GM04504 (cell line): ENCODE measurements around the gene PSD4.
"Not testable (repeated sequence)": the region's sequence is repeated elsewhere in the genome, so short reads cannot be mapped to it uniquely, and the experiment has no call there.

Experiments
- DNase-seq: peaks from one replicate; pipeline ENCODE4 v3.0.0-alpha.2; 2012; ENCODE audit warnings: low read depth

Gene PSD4

DNA sequence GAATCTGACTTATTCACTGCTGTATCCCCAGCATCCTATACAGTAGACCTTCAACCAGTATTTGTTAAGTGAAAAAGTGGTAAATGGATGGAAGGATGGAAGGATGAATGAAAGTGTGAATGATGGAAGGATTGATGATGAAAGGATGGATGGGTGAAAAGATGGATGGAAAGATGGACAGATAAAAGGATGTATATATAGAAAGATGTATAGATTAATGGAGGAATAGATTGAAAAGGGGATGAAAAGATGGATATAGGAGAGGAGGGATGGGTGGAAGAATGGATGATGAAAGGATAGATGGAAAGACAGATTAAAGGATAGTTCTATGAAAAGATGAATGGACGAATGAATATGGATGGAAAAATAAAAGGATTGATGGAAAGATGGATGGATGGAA is 50.0 kb downstream of the PSD4 start:
- DNase-seq = no peak

DNA sequence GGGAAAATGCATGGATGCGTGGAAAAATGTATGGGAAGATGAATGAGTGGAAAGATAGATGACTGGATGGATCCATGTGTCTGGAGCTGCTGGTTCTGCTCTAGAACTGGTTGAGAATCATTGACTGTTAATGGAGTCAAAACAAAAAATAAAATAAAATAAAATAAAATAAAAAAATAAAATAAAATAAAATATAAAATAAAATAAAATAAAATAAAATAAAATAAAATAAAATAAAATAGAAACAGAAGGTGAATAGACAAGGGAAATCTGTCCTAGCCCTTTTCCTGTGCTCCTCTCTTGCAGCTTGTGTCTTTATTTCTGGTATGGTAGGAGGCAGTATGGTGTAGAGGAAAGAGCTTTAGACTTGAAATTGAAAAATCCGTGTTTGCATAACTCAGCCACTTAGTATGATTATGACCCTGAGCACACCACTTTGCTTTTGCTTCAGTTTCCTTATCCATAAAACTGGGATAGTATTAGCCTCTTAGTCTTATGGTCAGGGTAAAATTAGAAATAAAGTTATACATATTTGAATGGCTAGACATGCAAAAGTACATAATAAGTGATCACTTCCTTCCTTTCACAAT is 51.0 kb downstream of the PSD4 start:
- no peak for DNase-seq

DNA sequence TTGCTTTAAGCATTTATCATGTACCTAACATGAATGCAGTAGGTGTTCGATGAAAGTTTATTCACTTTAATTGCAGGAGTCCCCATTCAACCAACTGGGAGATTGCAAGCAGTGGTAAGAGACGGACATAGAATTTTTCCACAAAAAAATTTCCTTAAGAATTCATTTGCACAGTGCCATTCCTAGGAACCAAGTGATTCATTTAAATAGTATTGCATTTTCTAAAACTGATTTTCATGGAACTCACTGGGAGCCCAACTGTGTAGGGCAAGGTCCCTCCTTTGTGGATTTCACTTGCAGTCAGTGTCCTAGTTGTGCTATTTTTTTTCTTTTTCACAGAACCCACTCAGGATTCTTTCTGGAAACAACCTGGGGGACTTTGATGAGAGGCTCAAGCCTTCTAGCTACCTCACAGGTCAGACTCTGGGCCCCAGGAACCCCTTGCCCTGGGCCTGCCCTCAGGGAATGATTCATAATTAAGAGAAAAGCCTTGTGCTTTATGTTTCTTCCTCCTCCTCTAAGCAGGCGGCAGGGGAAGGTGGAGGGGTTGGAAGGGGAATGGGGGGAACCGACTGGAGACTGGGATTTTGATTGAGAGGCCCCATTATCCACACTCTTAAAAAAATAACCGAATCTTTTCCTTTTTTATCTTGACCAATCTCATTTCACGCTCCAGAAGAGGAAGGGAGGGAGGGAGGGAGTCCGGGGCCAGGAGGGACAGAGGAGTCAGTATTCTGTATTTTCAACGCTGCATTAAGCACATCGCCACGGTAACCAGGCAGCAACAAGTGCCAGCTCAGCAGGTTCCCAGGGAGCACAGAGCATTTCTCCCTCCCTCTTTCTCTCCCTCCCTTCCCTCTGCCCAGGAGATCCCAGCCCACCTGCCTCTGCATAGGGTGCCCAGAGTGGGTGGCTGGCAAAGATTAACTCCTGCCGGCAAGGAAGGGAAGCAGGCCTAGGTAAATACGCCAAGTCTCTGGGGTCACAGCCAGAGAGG is 51.8 kb downstream of the PSD4 start:
- DNase-seq = no peak

DNA sequence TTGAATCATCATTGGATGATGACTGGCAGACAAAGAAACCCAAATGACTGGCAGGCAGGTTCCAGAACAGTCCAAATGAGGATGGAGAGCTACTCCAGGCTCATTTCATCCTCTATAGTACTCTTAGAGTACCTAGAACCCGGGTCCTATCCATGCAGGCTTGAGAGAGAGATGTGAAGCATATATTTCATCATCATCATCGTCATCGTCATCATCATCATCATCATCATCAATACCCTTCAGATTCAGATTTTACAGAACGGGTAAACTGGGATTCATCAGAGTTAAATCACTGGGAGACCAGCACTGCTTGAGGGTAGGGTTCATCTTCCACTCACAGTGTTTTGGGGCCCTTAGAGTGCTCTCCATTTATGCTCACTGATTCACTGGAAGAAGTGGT is 52.7 kb downstream of the PSD4 start:
- no peak for DNase-seq

DNA sequence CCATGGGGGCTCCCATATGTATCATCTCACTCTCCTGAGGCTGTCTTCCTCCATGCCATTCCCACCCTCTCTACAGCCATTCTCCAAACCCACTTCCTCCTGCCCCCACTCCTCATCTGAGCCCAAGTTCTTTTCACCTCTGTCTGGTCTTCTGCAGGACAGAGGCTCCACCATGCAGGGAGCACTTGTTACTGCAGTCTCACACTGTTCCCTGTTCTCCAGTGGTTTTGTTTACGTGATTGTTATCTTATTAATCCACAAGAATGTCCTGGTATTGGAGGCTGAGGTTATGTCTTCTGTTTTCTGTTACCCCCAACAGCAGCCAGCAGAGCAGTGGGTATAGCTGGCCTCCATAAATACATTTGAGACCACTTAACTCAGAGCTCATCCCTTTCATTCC is 53.5 kb downstream of the PSD4 start:
- DNase-seq = no peak

DNA sequence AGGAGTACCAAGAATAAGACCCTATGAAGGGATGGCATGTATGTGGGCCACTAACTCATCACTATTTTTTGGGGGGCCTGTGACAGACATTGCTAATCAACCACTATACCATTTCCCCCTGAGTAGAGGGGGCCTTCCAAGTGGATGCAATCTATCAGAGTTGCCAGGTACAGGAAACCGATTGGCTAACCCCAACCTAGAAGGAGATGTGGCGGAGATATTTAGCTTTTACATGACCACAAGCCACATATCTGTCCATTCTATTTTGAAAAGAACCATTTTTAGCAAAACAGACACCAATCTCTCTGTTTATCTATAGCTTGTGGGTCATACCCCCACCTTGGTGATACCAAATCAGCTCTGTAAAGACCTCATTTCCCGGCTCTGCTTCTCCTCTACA is 53.9 kb downstream of the PSD4 start:
- DNase-seq = no peak

DNA sequence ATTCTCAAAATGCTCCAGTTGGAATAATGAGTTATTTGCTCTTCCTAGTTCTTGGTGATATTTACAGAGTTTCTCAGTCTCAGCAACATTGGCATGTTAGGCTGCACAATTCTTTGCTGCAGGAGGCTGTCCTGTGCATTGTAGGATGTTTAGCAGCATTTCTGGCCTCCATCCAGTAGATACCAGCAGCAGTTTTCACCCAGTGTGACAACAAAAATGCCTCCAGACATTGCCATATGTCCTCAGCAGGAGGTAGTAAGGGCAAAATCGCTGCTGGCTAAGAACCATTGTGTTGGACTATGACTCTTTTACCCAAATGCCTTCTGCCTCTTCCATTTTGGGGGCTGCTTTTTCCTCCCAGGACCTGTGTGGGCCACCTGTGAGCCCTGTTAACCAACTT is 54.6 kb downstream of the PSD4 start:
- no peak for DNase-seq

DNA sequence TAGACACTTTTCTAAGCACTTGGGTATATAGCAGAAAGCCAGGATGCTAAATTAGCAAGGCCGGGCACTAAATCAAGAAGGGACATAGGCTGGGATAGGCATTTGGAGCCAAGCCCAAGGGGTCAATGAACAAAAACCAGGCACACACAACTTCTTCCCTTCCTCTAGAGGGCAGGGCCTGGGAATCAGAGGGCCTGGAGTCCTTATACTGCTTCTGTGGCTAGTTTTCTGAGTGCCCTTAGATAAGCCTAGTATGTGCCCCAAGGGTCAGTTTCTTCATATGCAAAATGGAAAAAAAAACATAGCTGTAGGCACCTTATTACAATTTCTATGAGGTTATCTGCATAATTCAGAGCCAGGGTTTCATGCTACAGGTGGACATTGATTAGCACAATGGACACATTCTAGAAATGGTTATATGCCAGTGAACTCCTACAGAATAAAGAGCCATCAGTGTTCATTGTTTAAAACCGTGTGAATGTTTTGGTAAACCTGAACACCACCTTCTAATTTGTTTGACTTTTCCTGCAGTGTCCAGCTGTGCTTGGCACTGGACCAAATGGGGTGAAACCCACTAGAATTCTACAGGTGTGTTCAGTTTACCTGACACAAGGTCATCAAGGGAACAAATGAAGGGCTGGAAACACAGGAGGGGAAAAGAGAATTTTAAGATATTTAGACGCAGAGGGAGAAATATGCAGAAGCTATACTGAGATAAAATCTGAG is 55.4 kb downstream of the PSD4 start:
- DNase-seq = no peak

DNA sequence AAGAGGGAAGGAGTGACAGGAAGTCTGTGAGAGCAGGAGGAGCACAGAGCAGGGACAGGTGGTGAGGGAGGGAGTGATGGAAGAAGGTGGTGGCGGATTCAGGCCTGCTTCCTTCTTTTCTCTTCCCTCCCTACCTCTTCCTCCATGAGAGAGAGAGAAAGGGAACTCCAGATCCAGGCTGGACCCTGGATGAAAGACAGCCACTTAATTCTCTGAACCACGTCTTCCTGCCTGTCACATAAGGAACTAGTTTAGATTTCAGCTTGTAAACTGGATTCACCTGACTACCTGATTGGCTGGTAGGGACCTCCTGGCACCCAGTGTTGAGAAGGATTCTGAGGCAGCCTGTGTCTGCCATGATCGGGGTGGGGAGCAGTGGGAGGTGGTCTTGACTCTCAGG is 56.0 kb downstream of the PSD4 start:
- DNase-seq = no peak

DNA sequence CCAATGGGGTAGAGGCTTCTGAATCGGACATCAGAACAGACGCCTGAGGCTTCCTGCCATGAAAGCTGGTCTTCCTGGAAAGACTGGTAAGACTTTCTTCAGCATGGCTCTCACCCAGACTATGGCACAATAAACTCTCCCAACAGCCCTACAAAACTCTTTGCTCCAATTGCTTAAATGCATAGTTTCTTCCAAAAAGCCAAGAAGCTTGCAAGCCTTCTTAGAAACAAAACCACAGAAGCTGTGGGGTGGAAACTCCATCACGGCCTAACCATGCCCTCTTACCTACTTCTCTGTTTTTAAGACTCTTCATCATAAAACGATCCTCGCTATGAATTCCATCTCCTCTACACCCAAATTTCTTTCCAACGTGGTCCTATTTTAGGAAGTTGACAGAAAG is 56.8 kb downstream of the PSD4 start:
- no peak for DNase-seq

DNA sequence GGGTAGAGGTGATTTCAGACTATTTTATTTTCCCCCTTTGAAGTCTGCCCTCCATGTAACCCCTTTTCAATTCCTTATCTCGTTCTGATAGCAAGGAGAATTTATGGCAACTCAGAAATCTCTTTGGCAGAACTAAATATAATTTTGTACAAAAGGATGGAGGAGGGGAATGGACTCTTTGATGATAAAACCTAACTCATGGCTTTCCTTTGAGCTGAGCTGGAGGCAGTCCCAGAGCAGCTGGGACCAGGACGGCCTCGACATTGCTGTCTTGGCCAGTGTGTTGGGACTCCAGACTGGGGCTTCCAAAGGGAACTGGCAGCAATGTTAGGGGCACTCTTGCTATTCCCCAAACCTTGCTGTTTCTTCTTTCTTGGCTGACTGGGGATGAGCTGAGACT is 57.3 kb downstream of the PSD4 start:
- DNase-seq = no peak

DNA sequence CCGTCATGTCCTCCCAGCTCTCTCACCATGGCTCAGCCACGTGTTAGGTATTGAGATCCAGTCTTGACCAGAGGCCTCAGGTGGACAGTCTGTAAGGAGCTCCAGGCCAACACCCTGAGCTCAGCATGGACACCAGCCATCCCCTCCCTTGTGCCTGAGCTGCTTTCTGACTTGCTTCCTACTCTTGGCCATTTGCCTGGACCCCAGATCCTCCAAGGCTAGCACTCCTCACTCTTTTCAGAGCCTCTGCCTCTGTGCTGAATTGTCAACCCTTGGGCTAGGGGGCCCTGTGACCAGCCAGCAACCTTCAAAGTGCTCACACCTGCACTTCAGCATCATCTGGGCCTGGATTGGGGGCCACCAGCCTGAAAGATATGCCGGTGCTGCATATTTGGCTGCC is 58.4 kb downstream of the PSD4 start:
- no peak for DNase-seq

DNA sequence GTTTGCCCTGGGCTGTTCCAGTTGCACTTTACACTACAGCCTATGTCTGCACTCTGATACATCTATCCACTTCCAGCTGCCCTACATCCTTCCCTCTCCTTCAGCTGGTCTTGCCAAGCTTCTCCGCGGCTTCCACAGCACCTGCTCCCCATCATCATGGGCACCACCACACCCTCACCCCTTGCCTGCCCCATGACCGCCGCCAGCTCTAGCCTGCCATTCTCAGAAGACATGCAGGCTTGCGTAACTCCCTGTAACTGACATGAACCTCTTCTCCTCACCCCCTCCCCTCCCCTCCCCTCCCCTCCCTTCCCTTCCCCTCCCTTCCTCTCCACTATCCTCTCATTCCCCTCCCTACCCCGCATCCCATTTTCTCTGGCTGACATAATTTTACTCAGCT is 59.0 kb downstream of the PSD4 start:
- no peak for DNase-seq

DNA sequence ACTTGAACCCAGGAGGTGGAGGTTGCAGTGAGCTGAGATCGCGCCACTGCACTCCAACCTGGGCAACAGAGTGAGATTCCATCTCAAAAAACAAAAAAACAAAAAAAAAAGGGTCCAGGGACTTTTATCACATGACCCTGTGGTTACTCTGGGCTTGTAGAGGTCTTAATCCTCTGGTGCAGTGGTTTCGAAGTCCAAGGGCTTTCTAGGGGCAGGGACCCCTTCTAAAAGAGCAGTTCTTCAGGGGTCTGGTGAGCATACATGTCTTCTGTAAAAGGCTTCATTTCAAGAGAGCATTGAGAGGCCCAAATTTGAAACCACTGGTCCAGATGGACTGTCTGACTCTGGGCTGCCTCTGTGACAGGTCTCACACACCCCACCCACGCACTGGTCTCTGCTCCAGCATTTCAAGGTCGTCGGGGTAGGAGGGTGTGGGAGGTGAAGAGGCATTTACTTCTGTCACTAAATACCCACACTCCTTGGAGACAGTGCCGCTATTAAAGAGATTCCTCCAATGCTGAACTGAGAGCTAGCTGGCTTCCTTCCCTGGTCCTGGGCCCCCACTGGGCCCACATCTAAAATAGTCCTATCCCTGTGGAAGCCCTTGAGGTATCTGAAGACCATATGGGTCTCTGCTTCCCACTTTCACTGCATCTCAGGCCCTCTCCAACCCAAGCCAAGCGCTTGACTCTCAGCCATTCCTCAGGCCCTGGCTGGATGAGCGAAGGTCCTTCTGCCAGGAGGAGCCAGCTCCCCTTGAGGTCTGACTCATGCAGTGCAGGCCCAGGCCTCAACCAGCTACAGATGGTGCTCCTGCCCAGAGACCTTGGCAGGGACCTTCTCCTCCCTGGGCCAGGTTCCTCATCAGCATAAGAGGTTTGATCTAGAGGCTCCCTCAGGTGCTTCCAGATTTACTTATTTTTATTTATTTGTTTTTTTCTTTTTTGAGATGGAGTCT is 60.1 kb downstream of the PSD4 start:
- DNase-seq = no peak

DNA sequence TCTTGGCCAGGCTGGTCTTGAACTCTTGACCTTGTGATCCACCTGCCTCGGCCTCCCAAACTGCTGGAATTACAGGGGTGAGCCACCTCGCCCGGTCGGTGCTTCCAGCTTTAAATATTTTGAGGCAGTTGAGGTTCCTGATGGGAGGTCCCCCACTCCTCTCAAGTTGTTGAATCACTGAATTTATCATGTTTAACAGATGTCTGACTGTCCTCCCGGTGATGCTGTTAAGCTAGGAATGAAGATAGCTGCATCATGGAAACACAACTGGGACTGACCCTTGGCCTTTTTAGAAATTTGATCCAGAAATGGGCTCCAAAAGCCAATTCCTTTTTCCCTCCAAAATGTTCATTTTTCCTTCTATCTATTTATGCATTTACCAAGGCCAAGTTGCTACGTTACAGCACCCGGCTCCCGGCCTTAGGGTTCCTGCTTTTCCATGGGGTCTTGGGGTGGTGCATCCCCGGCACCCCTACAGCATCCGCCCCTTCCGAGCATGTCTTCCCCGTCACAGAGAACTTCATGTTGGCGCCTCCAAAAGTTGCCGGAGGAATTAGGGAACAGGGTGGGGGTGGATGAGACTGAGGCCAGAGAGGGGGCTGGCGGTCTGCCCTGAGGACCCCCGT is 61.1 kb downstream of the PSD4 start:
- no peak for DNase-seq

DNA sequence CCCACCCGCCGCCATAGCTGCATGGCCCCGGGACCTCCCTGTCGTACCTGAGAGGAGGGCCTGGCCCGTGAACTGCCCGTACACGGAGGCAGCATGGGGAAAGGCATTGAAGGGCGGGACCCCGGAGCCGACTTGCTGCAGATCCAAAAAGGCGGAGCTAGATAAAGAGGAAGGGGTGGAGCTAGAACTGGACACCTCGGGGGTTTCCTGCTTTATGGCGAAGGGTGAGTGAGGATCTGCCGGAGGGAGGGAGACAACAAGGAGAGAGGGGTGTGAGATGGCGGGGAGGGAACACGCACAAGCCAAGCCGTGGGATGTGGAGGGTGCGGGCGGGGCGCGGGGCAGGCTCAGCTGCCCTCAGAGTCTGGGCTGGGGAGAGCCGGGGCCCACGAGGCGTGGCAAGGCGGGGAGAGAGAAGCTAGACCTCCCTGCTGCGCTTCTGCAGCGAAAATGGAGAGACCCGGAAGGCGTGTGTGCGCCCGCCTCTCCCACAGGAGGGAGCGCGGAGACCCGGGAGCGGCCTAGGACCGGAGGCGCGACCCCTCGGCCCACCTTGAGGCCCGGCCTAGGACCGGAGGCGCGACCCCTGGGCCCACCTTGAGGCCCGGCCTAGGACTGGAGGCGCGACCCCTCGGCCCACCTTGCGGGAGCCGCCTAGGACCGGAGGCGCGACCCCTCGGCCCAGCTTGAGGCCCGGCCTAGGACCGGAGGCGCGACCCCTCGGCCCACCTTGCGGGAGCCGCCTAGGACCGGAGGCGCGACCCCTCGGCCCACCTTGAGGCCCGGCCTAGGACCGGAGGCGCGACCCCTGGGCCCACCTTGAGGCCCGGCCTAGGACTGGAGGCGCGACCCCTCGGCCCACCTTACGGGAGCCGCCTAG is 61.8 kb downstream of the PSD4 start:
- DNase-seq = not testable (repeated sequence)

DNA sequence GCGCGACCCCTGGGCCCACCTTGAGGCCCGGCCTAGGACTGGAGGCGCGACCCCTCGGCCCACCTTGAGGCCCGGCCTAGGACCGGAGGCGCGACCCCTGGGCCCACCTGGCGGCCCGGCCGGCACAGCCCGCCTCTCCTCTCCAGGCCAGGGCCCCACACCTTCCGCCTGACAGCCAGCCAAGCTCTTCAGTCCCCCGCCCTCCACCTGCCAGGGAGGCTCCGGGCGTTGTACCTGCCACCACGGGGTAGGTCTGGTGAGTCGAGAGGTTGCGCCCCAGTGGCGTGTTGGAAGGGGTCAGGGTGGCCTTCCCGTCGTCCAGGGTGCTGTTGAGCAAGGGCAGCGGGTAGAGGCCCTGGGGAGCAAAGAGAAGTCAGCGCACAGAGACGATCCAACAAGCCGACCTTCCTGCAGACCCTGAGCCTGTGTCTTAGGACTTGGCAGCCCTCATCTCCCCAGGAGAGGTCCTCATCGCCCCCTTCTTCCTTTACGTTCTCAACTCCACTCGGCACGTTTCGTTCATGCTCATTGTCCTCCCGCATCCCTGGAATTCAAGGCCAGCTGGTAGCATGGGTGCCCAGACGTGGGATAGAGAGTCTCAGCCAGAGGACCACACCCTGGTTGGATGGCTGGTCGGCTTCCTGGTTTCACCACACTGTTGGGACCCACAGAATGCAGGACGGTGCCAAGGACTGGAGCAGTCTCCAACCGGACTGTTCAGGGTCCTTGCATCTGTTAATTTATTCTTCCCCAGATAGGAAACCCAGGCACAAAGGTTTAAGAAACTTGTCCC is 62.8 kb downstream of the PSD4 start:
- no peak for DNase-seq

DNA sequence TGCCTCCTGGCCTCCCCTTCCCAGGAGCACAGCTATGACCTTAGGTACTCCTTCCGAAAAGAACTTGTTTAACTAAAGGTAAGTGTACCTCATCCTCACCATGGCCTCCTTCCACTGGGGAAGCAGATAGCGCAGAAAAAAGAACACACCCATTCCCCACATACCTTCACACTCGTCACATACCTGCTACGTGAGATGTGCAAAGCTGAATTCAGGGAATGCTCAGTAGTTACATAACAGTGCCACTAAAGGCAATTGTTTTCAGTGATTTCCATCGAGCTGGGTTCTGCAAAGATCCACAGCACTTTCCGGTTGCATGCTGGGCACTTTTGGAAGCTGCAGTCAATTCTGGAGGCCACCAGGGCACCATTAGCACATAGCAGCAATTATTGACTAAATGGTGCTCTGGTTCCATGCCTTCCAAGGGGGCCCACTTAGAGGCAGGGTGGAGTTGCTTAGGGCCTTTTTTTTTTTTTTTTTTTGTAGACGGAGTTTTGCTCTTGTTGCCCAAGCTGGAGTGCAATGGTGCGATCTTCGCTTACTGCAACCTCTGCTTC is 63.9 kb downstream of the PSD4 start:
- no peak for DNase-seq
